B cell (primary cell): ENCODE data around the gene CYP4F11. TPM values are rescaled to one million over a fixed set of nuclear protein-coding genes. Genes with fewer than 3 reads are reported as not detected.
"Not testable (repeated sequence)": the region's sequence is repeated elsewhere in the genome, so short reads cannot be mapped to it uniquely, and the experiment has no call there.

Experiments used
- ATAC-seq: fragments of 200-7000 bp; cut with Tn5 transposase; one replicate; pipeline ENCODE4 v1.10.0; 2021; ENCODE audit warnings: low read depth, mild to moderate bottlenecking, moderate number of reproducible peaks, moderate library complexity
- CTCF ChIA-PET: fragments of 350-600 bp; sonication (Branson Sonifier 250); formaldehyde crosslinking; loops from one replicate; lab custom pipeline; 2021; ENCODE audit warnings: antibody characterized with exemption, inconsistent platforms; lab: Charles Lee
- POLR2A ChIA-PET: fragments of 350-600 bp; sonication (Branson Sonifier 250); formaldehyde crosslinking; loops from one replicate; lab custom pipeline; 2021; ENCODE audit warnings: antibody characterized with exemption; lab: Charles Lee
- DNase-seq: peaks from one replicate; pipeline ENCODE4 v3.0.0; 2013
- H2AFZ ChIP-seq: 2 replicates; pipeline ENCODE4 v1.6.1; 2012; ENCODE audit warnings: mild to moderate bottlenecking, low read depth, low read length; ENCODE audit not compliant: insufficient read depth, poor library complexity, severe bottlenecking
- H3K27ac ChIP-seq, 2 donors: 1 replicate in 1 of 2; 2 replicates in 1 of 2; pipeline ENCODE4 v1.5.1; 2012 to 2013; ENCODE audit warnings: low read length in 2 of 2, mild to moderate bottlenecking in 2 of 2, moderate library complexity in 1 of 2
- H3K27me3 ChIP-seq, 4 experiments: fragments of 200-600 bp in 1 of 4; sonication (generic) in 1 of 4; replicated peaks in 1 of 4; 1 replicate in 2 of 4; 2 replicates in 2 of 4; pipeline versions ENCODE4 v1.6.1 to v1.7.0; 2013 to 2016; ENCODE audit warnings: low read length in 3 of 4, mild to moderate bottlenecking in 2 of 4, mixed read lengths in 1 of 4, moderate library complexity in 1 of 4; ENCODE audit not compliant: insufficient read depth in 4 of 4, control insufficient read depth in 3 of 4; ENCODE audit errors: control extremely low read depth in 1 of 4
- H3K36me3 ChIP-seq, 2 experiments: replicated peaks in 1 of 2; 1 replicate in 1 of 2; 2 replicates in 1 of 2; pipeline versions ENCODE4 v1.6.1 to v1.7.1; 2013; ENCODE audit warnings: low read length in 1 of 2; ENCODE audit not compliant: insufficient read depth in 2 of 2, control insufficient read depth in 1 of 2; ENCODE audit errors: control extremely low read depth in 1 of 2, extremely low read depth in 1 of 2
- H3K4me1 ChIP-seq, 2 donors: fragments of 200-600 bp in 1 of 2; sonication (generic) in 1 of 2; 1 replicate in 1 of 2; 2 replicates in 1 of 2; pipeline versions ENCODE4 v1.5.1 to v1.6.1; 2013 to 2017; ENCODE audit warnings: low read length in 2 of 2; ENCODE audit not compliant: control insufficient read depth in 2 of 2, insufficient read depth in 2 of 2
- H3K4me2 ChIP-seq: replicated peaks from 2 replicates; pipeline ENCODE3; 2012; ENCODE audit warnings: mild to moderate bottlenecking, low read depth, low read length; ENCODE audit not compliant: poor library complexity, severe bottlenecking
- H3K4me3 ChIP-seq, 5 experiments: fragments of 200-600 bp in 1 of 5; sonication (generic) in 1 of 5; 1 replicate in 3 of 5; 2 replicates in 2 of 5; pipeline versions ENCODE4 v1.5.1 to v1.7.0; 2011 to 2016; ENCODE audit warnings: low read length in 4 of 5, mild to moderate bottlenecking in 4 of 5, low read depth in 2 of 5, control low read depth in 1 of 5, moderate library complexity in 1 of 5; ENCODE audit not compliant: insufficient read depth in 1 of 5; ENCODE audit errors: control extremely low read depth in 1 of 5, extremely low read depth in 1 of 5
- H3K79me2 ChIP-seq: fragments of 200-600 bp; sonication (generic); one replicate; pipeline ENCODE4 v1.6.0; 2016; ENCODE audit warnings: low read length; ENCODE audit not compliant: control insufficient read depth, insufficient read depth
- H3K9ac ChIP-seq: fragments of 200-600 bp; sonication (generic); 2 replicates; pipeline ENCODE4 v1.6.1; 2017; ENCODE audit warnings: mild to moderate bottlenecking, low read length, moderate library complexity
- H3K9me3 ChIP-seq, 3 donors: one replicate each; pipeline versions ENCODE4 v1.6.1 to v1.7.1; 2013; ENCODE audit warnings: low read length in 2 of 3; ENCODE audit not compliant: control insufficient read depth in 2 of 3, insufficient read depth in 1 of 3; ENCODE audit errors: control extremely low read depth in 1 of 3
- H4K20me1 ChIP-seq: 2 replicates; pipeline ENCODE4 v1.6.0; 2012; ENCODE audit warnings: mild to moderate bottlenecking, low read length; ENCODE audit not compliant: insufficient read depth, control insufficient read depth, poor library complexity, severe bottlenecking
- H3K27ac Mint-ChIP-seq: one replicate; pipeline ENCODE4 v1.8.0; 2021; ENCODE audit warnings: mixed read lengths
- H3K27me3 Mint-ChIP-seq: one replicate; pipeline ENCODE4 v1.8.0; 2021; ENCODE audit warnings: mixed read lengths
- H3K4me1 Mint-ChIP-seq: one replicate; pipeline ENCODE4 v1.8.0; 2021; ENCODE audit warnings: mixed read lengths
- H3K4me3 Mint-ChIP-seq: one replicate; pipeline ENCODE4 v1.8.0; 2021; ENCODE audit warnings: mixed read lengths
- H3K9me3 Mint-ChIP-seq: one replicate; pipeline ENCODE4 v1.8.0; 2022; ENCODE audit warnings: mixed read lengths; ENCODE audit not compliant: insufficient read depth
- EZH2 ChIP-seq: IDR thresholded peaks from 2 replicates; pipeline ENCODE4 v1.6.1; 2012; ENCODE audit warnings: borderline replicate concordance, low read depth, mild to moderate bottlenecking, moderate library complexity, low read length; ENCODE audit not compliant: insufficient read depth, poor library complexity, severe bottlenecking
- WGBS: methylation state at CpG from one replicate; pipeline ENCODE4 v1.1.5; 2013; ENCODE audit warnings: missing lambda C conversion rate; ENCODE audit not compliant: insufficient coverage; 5-methylcytosine and 5-hydroxymethylcytosine counted together
- intact Hi-C: fragments of 100-400 bp; cut with micrococcal nuclease; formaldehyde crosslinking; loops from one replicate; pipeline ENCODE4 v1.10.0; 2022
- polyA plus RNA-seq: library from polyadenylated mRNA; depleted of rRNA; stranded (reverse); fragments of >200 nt; gene quantifications from 2 replicates; pipeline ENCODE4 v1.2.3, GENCODE V29; 2012
- total RNA-seq, 2 donors: library from RNA; stranded (reverse); fragments of 120-200 nt in 1 of 2; gene quantifications; 1 replicate in 1 of 2; 2 replicates in 1 of 2; pipeline versions ENCODE4 v1.2.3 to v1.2.4, GENCODE V29; 2013 to 2022
- TF ChIP-seq, protein P1 (sequence below): fragments of 200-600 bp; IDR thresholded peaks from one replicate; pipeline ENCODE4 v1.8.0; 2022; ENCODE audit warnings: antibody characterized with exemption, mild to moderate bottlenecking

The CYP4F11 gene
- total and polyA plus RNA-seq, 2 donors (not counting 1 experiment from before 2014, with no cell fraction given): not detected

DNA sequence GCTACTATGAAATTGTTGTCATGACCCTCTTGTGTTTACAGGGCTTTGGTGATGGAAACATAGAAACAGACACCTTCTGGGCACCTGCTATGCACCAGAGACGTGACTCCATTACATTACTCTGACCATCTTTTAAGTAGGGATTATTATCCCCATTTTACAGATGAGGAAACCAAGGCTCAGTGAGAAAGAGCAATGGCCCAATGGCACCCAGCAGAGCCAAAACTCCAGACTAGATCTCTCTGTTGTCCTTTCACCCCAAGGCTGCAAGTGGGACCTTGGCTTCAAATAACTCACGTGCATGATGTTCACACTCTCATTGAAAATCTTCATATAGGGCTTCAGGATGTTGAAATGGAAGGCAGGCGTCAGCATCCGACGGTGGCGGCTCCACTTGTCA, 42.3 kb downstream of the CYP4F11 start:
- DNase-seq (no peak), ATAC-seq (no peak)
- WGBS: no CpG with 5 or more reads among the region's 6 CpGs
- no peak overlapping the region for H3K27ac Mint-ChIP-seq
- H3K9me3 ChIP-seq: no peaks in the 10 kb centered on the region
- H3K27me3 ChIP-seq: peaks cover 0 to 7% (median 0%) of the 10 kb centered on the region in 4 experiments
- no peak overlapping the region for H2AFZ ChIP-seq
- H3K4me3 ChIP-seq: no peak overlapping the region
- no peaks in the 10 kb centered on the region for H4K20me1 ChIP-seq
- H3K4me1 ChIP-seq: no peaks in the 10 kb centered on the region
- no peak for TF ChIP-seq EZH2
- TF ChIP-seq, protein P1, sequence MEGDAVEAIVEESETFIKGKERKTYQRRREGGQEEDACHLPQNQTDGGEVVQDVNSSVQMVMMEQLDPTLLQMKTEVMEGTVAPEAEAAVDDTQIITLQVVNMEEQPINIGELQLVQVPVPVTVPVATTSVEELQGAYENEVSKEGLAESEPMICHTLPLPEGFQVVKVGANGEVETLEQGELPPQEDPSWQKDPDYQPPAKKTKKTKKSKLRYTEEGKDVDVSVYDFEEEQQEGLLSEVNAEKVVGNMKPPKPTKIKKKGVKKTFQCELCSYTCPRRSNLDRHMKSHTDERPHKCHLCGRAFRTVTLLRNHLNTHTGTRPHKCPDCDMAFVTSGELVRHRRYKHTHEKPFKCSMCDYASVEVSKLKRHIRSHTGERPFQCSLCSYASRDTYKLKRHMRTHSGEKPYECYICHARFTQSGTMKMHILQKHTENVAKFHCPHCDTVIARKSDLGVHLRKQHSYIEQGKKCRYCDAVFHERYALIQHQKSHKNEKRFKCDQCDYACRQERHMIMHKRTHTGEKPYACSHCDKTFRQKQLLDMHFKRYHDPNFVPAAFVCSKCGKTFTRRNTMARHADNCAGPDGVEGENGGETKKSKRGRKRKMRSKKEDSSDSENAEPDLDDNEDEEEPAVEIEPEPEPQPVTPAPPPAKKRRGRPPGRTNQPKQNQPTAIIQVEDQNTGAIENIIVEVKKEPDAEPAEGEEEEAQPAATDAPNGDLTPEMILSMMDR: no peak
- no peak overlapping the region for H3K27ac ChIP-seq
- H3K4me2 ChIP-seq: no peak overlapping the region
- H3K9me3 Mint-ChIP-seq: no peaks in the 10 kb centered on the region
- no peak overlapping the region for H3K9ac ChIP-seq
- H3K4me1 Mint-ChIP-seq: no peaks in the 10 kb centered on the region
- ChIA-PET CTCF (no interaction called here), POLR2A (no interaction called here)
- peaks cover 13% of the 10 kb centered on the region for H3K27me3 Mint-ChIP-seq
- no peak overlapping the region for H3K4me3 Mint-ChIP-seq
- no peaks in the 10 kb centered on the region for H3K79me2 ChIP-seq
- intact Hi-C loops: no loop called here
- no peaks in the 10 kb centered on the region for H3K36me3 ChIP-seq

DNA sequence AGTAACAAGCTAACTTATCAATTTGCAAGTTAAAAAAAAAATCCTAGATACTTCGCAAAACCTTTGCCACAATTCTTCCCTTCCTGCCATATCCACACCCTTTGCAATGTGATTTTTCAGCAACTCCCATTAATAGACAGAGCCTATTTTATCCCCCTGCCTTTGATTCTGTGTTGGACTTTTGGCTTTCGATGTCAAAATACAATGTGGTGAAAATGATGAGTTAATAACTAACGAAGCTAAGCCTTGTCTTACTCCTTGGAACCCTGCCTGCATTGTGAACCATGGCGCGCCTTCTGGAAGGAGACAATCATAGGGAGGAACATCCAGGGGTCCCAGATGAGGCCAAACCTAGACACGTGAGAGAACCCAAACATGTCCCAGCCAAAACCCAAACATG, 42.9 kb downstream of the CYP4F11 start:
- ChIA-PET POLR2A (no interaction called here), CTCF (no interaction called here)
- Histone ChIP-seq H3K9ac (no peak overlapping the region), H4K20me1 (no peaks in the 10 kb centered on the region), H3K79me2 (no peaks in the 10 kb centered on the region), H2AFZ (no peak overlapping the region), H3K4me3 (no peak overlapping the region), H3K4me1 (no peaks in the 10 kb centered on the region), H3K27me3 (peaks cover 0 to 6% (median 0%) of the 10 kb centered on the region in 4 experiments), H3K27ac (no peak overlapping the region), H3K36me3 (no peaks in the 10 kb centered on the region), H3K9me3 (no peaks in the 10 kb centered on the region), H3K4me2 (no peak overlapping the region)
- Mint-ChIP-seq H3K4me3 (no peak overlapping the region), H3K27me3 (peaks cover 7% of the 10 kb centered on the region), H3K4me1 (no peaks in the 10 kb centered on the region), H3K9me3 (no peaks in the 10 kb centered on the region), H3K27ac (no peak overlapping the region)
- WGBS: 96% methylated on average over 4 of the region's 6 CpGs
- ATAC-seq (no peak), DNase-seq (no peak)
- intact Hi-C loops: no loop called here
- TF ChIP-seq EZH2: no peak
- TF ChIP-seq, protein P1: no peak

DNA sequence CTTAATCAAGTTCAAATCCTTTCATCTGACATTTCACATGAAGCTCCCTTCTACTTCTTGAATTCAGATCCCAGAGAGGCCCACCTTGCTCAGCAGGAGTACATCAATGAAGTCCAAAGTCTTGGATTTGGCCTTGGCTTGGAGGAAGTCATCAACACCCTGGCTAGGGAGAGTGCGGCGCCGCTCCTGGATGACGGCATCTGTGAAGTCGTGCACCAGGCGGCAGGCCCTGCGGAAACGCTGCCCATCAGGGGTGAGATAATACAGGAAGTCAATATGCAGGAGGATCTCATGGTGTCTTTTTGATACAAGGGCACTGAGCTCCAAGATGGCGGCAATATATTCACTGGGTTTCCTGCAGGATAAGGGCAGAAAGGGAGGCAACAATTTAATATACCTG, 45.0 kb downstream of the CYP4F11 start:
- H3K79me2 ChIP-seq, H3K27me3 Mint-ChIP-seq, H3K36me3 ChIP-seq, H3K27ac ChIP-seq, H4K20me1 ChIP-seq, DNase-seq, H3K4me3 Mint-ChIP-seq, H3K4me3 ChIP-seq, H3K4me2 ChIP-seq, H3K4me1 Mint-ChIP-seq, H3K9me3 ChIP-seq, intact Hi-C loops, H3K9me3 Mint-ChIP-seq, ATAC-seq, H3K27ac Mint-ChIP-seq, H3K9ac ChIP-seq, H3K4me1 ChIP-seq, POLR2A ChIA-PET, H2AFZ ChIP-seq: not testable (repeated sequence)
- CTCF ChIA-PET: interaction anchor here (1.2 kb wide), 1 partner anchor 20 kb away, joined by 3 read pairs; no protein-coding TSS in a partner anchor
- H3K27me3 ChIP-seq: peaks cover 0 to 18% (median 0%) of the 10 kb centered on the region in 4 experiments
- 96% methylated on average over 8 of the region's 9 CpGs for WGBS
